ENCODE data around the gene CMTM4. TPM values are rescaled to one million over a fixed set of nuclear protein-coding genes. Genes with fewer than 3 reads are reported as not detected.
"Not testable (repeated sequence)": the region's sequence is repeated elsewhere in the genome, so short reads cannot be mapped to it uniquely, and the experiment has no call there.

Gene CMTM4
- total RNA-seq, 1 donor from 2014 or later: 12.7 TPM

GRCh38 chr16:66623755-66624154 is 72.8 kb downstream of the CMTM4 start:
- intact Hi-C loops (cut with micrococcal nuclease): no loop called here
- DNase-seq: no peak
- ATAC-seq: no peak

GRCh38 chr16:66622863-66623262 is 73.7 kb downstream of the CMTM4 start:
- intact Hi-C loops (cut with micrococcal nuclease): no loop called here
- DNase-seq (no peak), ATAC-seq (no peak)

GRCh38 chr16:66621973-66622372 is 74.6 kb downstream of the CMTM4 start:
- ATAC-seq (no peak), DNase-seq (no peak)
- intact Hi-C loops (cut with micrococcal nuclease): no loop called here

- no peak for ATAC-seq
- no peak for DNase-seq
- intact Hi-C loops (cut with micrococcal nuclease): no loop called here
Observed at GRCh38 chr16:66620429-66620795, 76.1 kb downstream of the CMTM4 start.

GRCh38 chr16:66619534-66620428 is 76.8 kb downstream of the CMTM4 start:
- intact Hi-C loops (cut with micrococcal nuclease): no loop called here
- ATAC-seq (peak; percentile 48), DNase-seq (no peak)

GRCh38 chr16:66618588-66619375 is 77.8 kb downstream of the CMTM4 start:
- intact Hi-C loops (cut with micrococcal nuclease): no loop called here
- no peak for DNase-seq
- peak; percentile 53 for ATAC-seq

- ATAC-seq (no peak), DNase-seq (no peak)
- intact Hi-C loops (cut with micrococcal nuclease): no loop called here
Observed at GRCh38 chr16:66617728-66618127, 78.8 kb downstream of the CMTM4 start.

GRCh38 chr16:66617010-66617434 is 79.5 kb downstream of the CMTM4 start:
- ATAC-seq: no peak
- DNase-seq: no peak
- intact Hi-C loops (cut with micrococcal nuclease): no loop called here

- no peak for DNase-seq
- intact Hi-C loops (cut with micrococcal nuclease): no loop called here
- no peak for ATAC-seq
Observed at GRCh38 chr16:66616592-66616991, 80.0 kb downstream of the CMTM4 start.

GRCh38 chr16:66616169-66616568 is 80.4 kb downstream of the CMTM4 start:
- intact Hi-C loops (cut with micrococcal nuclease): no loop called here
- ATAC-seq (no peak), DNase-seq (no peak)

- DNase-seq (no peak), ATAC-seq (no peak)
- intact Hi-C loops (cut with micrococcal nuclease): no loop called here
Observed at GRCh38 chr16:66614161-66614802, 82.3 kb downstream of the CMTM4 start.

- ATAC-seq (no peak), DNase-seq (no peak)
- intact Hi-C loops (cut with micrococcal nuclease): no loop called here
Observed at GRCh38 chr16:66612422-66612821, 84.1 kb downstream of the CMTM4 start.

- DNase-seq; intact Hi-C loops (cut with micrococcal nuclease); ATAC-seq: not testable (repeated sequence)
Observed at GRCh38 chr16:66611911-66612310, 84.6 kb downstream of the CMTM4 start.

GRCh38 chr16:66610111-66610820 is 86.3 kb downstream of the CMTM4 start:
- no peak for DNase-seq
- ATAC-seq: no peak
- intact Hi-C loops (cut with micrococcal nuclease): no loop called here

GRCh38 chr16:66609139-66609510 is 87.4 kb downstream of the CMTM4 start:
- intact Hi-C loops (cut with micrococcal nuclease): no loop called here
- ATAC-seq (no peak), DNase-seq (no peak)

GRCh38 chr16:66608241-66609138 is 88.1 kb downstream of the CMTM4 start:
- peak; percentile 61 for ATAC-seq
- peak; percentile 95 for DNase-seq
- intact Hi-C loops (cut with micrococcal nuclease): no loop called here

- ATAC-seq (no peak), DNase-seq (no peak)
- intact Hi-C loops (cut with micrococcal nuclease): no loop called here
Observed at GRCh38 chr16:66605979-66606751, 90.4 kb downstream of the CMTM4 start.
